HUDEP-2 (cell line): Measurements from ENCODE around the gene ZBTB8A.
"Not testable (repeated sequence)": the region's sequence is repeated elsewhere in the genome, so short reads cannot be mapped to it uniquely, and the experiment has no call there.

Source experiments
- DNase-seq, 76 experiments: peaks; one replicate each; lab custom pipeline; 2025; ENCODE audit not compliant: unreplicated experiment in 76 of 76; lab: John Stamatoyannopoulos, UW

The ZBTB8A gene

GRCh38 chr1:32536117-32536516 lies 3.1 kb upstream of the ZBTB8A start:
- DNase-seq = no peak

GRCh38 chr1:32536764-32537163 lies 2.5 kb upstream of the ZBTB8A start:
- DNase-seq = no peak

GRCh38 chr1:32539584-32540571 lies 651 bp downstream of the ZBTB8A start:
- DNase-seq = no peak

- DNase-seq = peak in 1 of 76 experiments; percentile 17
Measured at GRCh38 chr1:32540605-32541004, 1.4 kb downstream of the ZBTB8A start.

- DNase-seq = no peak
Measured at GRCh38 chr1:32541064-32541566, 1.9 kb downstream of the ZBTB8A start.

GRCh38 chr1:32546611-32547010 lies 7.4 kb downstream of the ZBTB8A start:
- no peak for DNase-seq

GRCh38 chr1:32549616-32550015 lies 10.4 kb downstream of the ZBTB8A start:
- no peak for DNase-seq

GRCh38 chr1:32554288-32554687 lies 15.1 kb downstream of the ZBTB8A start:
- no peak for DNase-seq

- not testable (repeated sequence) for DNase-seq
Measured at GRCh38 chr1:32557035-32557434, 17.8 kb downstream of the ZBTB8A start.

- DNase-seq = no peak
Measured at GRCh38 chr1:32557812-32558211, 18.6 kb downstream of the ZBTB8A start.

- DNase-seq = no peak
Measured at GRCh38 chr1:32568929-32569328, 29.7 kb downstream of the ZBTB8A start.

GRCh38 chr1:32580348-32581017 lies 41.3 kb downstream of the ZBTB8A start:
- DNase-seq = no peak

GRCh38 chr1:32592943-32593342 lies 53.7 kb downstream of the ZBTB8A start:
- DNase-seq = no peak

GRCh38 chr1:32600034-32600433 lies 60.8 kb downstream of the ZBTB8A start:
- DNase-seq = no peak

- DNase-seq = no peak
Measured at GRCh38 chr1:32605711-32606424, 66.6 kb downstream of the ZBTB8A start.

GRCh38 chr1:32606565-32607371 lies 67.5 kb downstream of the ZBTB8A start:
- DNase-seq = no peak

GRCh38 chr1:32609180-32609579 lies 70.0 kb downstream of the ZBTB8A start:
- DNase-seq = no peak

GRCh38 chr1:32611859-32612188 lies 72.6 kb downstream of the ZBTB8A start:
- no peak for DNase-seq

GRCh38 chr1:32612189-32612881 lies 73.1 kb downstream of the ZBTB8A start:
- peak in 53 of 76 experiments; percentile 5 to 69 (median 43) for DNase-seq

GRCh38 chr1:32613472-32613871 lies 74.2 kb downstream of the ZBTB8A start:
- DNase-seq = no peak
